Measurements from ENCODE around the gene FUT6.

GRCh38 chr19:5827342-5827890 is 12.1 kb downstream of the FUT6 start:
- TF ChIP-seq GATA2 (IDR thresholded peaks at IDR 0.05; ENCODE audit: low read depth, low read length) = no peak
- no peak for TF ChIP-seq GATA3 (IDR thresholded peaks at IDR 0.05; ENCODE audit: low read depth, low read length)
